Spleen (tissue), 7 donors: ENCODE measurements around the gene PLA2G2F.

ENCODE experiments used
- POLR2A ChIP-seq, 3 donors: fragments of 450-650 bp; IDR thresholded peaks; one replicate each; pipeline ENCODE4 v1.5.1; 2017; ENCODE audit warnings: antibody characterized with exemption in 3 of 3, mild to moderate bottlenecking in 1 of 3
- POLR2AphosphoS5 ChIP-seq, 3 donors: sonication (generic); formaldehyde crosslinking; IDR thresholded peaks; one replicate each; pipeline ENCODE4 v1.5.1; 2017; ENCODE audit warnings: antibody characterized with exemption in 3 of 3
- TF ChIP-seq, protein P1 (sequence below), 11 experiments: fragments of 200-600 bp in 7 of 11; fragments of 450-650 bp in 4 of 11; sonication (generic) in 4 of 11; IDR thresholded peaks in 8 of 11; conservative IDR thresholded peaks in 3 of 11; 1 replicate in 7 of 11; 2 replicates in 4 of 11; pipeline versions ENCODE4 v1.4.0 to v1.8.0; 2016 to 2021; ENCODE audit warnings: antibody characterized with exemption in 11 of 11, inconsistent platforms in 4 of 11, mild to moderate bottlenecking in 1 of 11
- donor health status: DM: no; HTN: no; CAD: no; lungs with moderate emphysema.
- donor health status: DM: no; HTN: no; CAD: no.
- donor health status: DM: no; HTN: no; CAD: no.

DNA sequence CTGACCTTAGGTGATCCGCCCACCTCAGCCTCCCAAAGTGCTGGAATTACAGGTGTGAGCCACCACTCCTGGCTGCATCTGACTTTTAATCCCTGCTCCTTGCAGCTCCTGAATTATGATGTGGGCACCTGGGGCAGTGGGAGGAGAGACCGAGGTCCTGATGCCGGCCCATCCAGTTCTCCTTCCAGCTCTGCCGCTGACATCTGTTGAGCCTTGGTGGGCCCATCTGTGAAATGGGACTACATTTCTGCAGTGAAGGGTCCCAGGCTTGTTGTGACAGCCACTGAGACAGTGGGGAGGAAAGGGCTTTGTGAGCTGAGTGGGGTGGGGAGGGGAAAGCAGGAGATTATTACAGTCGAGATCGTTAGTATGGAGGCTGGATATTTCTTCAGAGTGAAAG is 11.8 kb downstream of the PLA2G2F start:
- TF ChIP-seq, protein P1, sequence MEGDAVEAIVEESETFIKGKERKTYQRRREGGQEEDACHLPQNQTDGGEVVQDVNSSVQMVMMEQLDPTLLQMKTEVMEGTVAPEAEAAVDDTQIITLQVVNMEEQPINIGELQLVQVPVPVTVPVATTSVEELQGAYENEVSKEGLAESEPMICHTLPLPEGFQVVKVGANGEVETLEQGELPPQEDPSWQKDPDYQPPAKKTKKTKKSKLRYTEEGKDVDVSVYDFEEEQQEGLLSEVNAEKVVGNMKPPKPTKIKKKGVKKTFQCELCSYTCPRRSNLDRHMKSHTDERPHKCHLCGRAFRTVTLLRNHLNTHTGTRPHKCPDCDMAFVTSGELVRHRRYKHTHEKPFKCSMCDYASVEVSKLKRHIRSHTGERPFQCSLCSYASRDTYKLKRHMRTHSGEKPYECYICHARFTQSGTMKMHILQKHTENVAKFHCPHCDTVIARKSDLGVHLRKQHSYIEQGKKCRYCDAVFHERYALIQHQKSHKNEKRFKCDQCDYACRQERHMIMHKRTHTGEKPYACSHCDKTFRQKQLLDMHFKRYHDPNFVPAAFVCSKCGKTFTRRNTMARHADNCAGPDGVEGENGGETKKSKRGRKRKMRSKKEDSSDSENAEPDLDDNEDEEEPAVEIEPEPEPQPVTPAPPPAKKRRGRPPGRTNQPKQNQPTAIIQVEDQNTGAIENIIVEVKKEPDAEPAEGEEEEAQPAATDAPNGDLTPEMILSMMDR (IDR thresholded peaks at IDR 0.05 in 8 of 11, conservative IDR thresholded peaks at IDR 0.05 in 3 of 11): no peak
- TF ChIP-seq POLR2A (IDR thresholded peaks at IDR 0.05): no peak
- TF ChIP-seq POLR2AphosphoS5 (IDR thresholded peaks at IDR 0.05): no peak
